GM21825 (cell line): ENCODE results near the gene DEXI.
"Not testable (repeated sequence)": the region's sequence is repeated elsewhere in the genome, so short reads cannot be mapped to it uniquely, and the experiment has no call there.

ENCODE experiments used
- ATAC-seq: cut with Tn5 transposase; IDR thresholded peaks from one replicate; pipeline ENCODE4 v1.9.1; 2021; ENCODE audit warnings: mild to moderate bottlenecking, moderate library complexity; ENCODE audit not compliant: unreplicated experiment

Gene DEXI

GRCh38 chr16:10927497-10928112 lies 14.7 kb downstream of the DEXI start:
- no peak for ATAC-seq

- ATAC-seq: no peak
Observed at GRCh38 chr16:10926867-10927266, 15.4 kb downstream of the DEXI start.

- ATAC-seq: no peak
Observed at GRCh38 chr16:10926094-10926493, 16.2 kb downstream of the DEXI start.

DNA sequence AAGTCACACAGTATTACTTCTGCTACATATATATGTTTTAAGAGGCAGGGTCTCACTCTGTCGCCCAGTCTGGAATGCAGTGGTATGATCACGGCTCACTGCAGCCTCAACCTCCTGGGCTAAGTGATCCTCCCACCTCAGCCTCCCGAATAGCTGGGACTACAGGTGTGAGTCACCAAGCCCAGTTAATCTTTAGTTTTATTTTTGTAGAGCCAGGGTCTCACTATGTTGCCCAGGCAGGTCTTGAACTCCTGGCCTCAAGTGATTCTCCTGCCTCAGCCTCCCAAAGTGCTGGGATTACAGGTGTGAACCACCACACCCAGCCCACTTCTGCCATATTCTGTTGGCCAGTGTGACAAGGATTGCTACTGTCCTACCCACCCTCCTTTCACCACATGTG lies 17.0 kb downstream of the DEXI start:
- not testable (repeated sequence) for ATAC-seq

GRCh38 chr16:10923650-10924214 lies 18.5 kb downstream of the DEXI start:
- no peak for ATAC-seq

- ATAC-seq: no peak
Observed at GRCh38 chr16:10923146-10923649, 19.1 kb downstream of the DEXI start.

GRCh38 chr16:10922328-10923145 lies 19.7 kb downstream of the DEXI start:
- ATAC-seq: no peak

- ATAC-seq: no peak
Observed at GRCh38 chr16:10921536-10922327, 20.5 kb downstream of the DEXI start.

- no peak for ATAC-seq
Observed at GRCh38 chr16:10920726-10921427, 21.4 kb downstream of the DEXI start.

GRCh38 chr16:10919003-10919351 lies 23.3 kb downstream of the DEXI start:
- no peak for ATAC-seq

DNA sequence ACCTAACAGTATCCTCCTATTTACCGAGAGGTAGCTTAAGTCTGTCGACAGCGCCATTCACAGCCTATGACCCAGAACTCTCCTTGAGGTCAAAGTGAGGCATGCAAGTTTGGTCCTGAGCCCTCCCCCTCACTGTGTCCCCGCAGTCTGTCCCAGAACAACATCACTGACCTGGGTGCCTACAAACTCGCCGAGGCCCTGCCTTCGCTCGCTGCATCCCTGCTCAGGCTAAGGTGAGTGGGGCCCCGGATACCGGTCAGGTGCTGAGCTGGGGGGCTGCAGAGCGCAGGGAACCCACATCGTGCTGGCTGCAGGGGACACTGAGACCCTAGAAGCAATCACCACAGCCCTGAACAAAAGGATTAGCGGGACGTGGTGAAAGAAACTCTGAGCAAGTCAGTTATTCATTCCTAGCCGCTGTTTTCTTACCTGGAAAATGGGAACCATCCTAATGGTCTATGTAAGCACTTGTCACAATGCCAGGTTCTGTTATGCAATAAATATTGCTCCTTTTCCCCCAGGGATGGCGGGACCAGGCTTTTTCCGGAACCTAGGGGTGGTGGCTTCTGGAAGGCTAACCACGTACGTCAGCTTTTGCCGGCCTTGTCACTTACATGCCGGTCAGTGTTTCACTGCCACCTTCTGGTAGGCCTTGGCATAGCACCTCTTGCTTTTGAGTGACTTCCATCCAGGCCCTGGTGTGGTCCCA lies 23.8 kb downstream of the DEXI start:
- no peak for ATAC-seq

GRCh38 chr16:10916534-10916933 lies 25.7 kb downstream of the DEXI start:
- ATAC-seq: no peak

DNA sequence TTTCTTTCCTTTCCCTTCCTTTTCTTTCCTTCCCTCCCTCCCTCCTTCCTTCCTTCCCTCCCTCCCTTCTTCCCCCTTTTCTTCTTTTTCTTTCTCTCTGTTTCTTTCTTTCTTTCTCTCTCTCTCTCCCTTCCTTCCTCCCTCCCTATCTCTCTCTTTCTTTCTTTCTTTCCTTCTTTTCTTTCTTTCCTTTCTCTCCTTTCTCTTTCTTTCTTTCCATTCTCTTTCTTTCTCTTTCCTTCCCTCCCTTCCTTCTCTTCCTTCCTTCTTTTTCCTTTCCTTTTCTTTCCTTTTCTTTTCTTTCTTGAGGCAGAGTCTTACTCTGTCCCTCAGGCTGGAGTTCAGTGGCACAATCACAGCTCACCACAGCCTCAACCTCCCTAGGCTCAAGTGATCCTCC lies 31.0 kb downstream of the DEXI start:
- no peak for ATAC-seq

DNA sequence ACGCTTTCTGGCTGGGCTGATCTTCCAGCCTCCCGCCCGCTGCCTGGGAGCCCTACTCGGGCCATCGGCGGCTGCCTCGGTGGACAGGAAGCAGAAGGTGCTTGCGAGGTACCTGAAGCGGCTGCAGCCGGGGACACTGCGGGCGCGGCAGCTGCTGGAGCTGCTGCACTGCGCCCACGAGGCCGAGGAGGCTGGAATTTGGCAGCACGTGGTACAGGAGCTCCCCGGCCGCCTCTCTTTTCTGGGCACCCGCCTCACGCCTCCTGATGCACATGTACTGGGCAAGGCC lies 34.6 kb downstream of the DEXI start:
- ATAC-seq: no peak

GRCh38 chr16:10906914-10907756 lies 35.1 kb downstream of the DEXI start:
- ATAC-seq: no peak

DNA sequence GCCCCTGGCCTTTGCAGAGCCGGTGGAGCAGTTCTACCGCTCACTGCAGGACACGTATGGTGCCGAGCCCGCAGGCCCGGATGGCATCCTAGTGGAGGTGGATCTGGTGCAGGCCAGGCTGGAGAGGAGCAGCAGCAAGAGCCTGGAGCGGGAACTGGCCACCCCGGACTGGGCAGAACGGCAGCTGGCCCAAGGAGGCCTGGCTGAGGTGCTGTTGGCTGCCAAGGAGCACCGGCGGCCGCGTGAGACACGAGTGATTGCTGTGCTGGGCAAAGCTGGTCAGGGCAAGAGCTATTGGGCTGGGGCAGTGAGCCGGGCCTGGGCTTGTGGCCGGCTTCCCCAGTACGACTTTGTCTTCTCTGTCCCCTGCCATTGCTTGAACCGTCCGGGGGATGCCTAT lies 35.8 kb downstream of the DEXI start:
- ATAC-seq: no peak

DNA sequence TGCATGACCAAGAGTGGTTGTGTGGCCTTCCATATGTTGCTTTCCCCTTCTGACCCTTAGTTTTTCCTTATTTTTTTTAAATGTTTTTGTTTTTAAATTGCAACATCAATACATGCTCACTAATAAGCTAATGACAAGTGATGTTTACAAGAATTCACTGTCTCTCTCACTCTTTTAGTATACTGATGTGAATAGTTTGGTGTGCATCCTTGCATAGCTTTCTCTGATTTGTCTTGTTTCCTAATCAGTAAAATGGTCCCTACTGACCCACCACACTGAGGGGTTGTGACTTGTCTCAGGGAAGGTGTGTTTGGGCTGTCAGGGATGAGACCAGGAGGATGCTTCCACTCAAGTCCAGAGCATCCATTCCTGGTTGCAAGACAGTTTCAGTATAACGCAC lies 39.3 kb downstream of the DEXI start:
- ATAC-seq: no peak

DNA sequence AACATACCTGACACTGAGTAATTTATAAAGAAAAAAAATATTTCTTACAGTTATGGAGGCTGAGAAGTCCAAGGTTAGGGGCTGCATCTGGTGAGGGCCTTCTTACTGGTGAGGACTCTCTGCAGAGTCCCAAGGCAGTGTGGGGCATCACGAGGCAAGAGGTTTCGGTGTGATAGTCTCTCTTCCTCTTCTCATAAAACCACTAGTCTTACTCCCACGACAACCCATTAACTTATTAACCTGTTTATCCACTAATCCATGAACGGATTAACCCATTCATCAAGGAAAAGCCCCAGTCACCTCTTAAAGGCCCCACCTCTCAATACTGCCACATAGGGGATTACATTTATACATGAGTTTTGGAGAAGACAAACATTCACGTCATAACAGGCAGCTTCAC lies 45.1 kb downstream of the DEXI start:
- peak; percentile 43 for ATAC-seq

DNA sequence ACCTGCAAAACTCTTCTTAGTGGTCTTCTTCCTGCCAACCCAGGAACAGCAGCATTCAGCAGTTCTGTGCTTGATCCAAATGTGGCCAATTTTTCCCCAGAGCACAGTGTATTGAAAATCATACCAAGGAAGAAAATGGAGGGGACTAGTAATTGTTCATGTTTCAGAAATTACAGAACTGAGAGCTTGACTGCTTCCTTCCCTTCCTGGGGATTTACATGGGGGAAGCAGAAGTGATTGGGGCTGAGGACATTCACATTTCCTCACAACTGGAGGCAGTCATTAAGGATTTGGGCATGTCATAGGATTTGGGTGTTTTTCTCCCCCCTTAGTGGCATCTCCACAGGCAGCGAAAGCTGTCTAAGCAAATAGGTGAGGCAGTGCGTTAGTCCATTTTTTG lies 45.5 kb downstream of the DEXI start:
- no peak for ATAC-seq
